ENCODE results near the gene UNC13A. TPM values are rescaled to one million over a fixed set of nuclear protein-coding genes. Genes with fewer than 3 reads are reported as not detected.

The UNC13A gene
- total RNA-seq, 1 donor from 2014 or later = 0.48 TPM

DNA sequence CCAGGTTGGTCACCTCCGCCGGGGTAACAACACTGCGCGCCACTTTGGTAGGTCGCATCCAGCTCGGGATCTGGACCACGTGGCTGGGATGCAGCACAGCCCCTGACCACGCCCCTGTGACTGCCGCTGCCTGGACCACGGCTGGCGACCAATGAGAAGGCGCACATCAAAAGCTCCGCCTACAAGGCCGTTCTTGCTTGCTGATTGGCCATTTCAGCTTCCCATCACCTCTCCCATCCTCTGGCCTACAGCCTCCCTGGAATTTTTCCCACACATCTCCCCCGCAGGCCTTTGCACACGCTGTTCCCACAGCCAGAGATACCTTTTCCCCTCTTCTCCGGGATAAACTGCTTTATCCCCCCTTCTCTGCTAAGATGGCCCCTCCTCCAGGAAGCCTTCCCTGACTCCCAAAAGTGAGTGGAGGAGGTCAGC is 18.6 kb upstream of the UNC13A start:
- no peak for DNase-seq (ENCODE audit: low spot score)

DNA sequence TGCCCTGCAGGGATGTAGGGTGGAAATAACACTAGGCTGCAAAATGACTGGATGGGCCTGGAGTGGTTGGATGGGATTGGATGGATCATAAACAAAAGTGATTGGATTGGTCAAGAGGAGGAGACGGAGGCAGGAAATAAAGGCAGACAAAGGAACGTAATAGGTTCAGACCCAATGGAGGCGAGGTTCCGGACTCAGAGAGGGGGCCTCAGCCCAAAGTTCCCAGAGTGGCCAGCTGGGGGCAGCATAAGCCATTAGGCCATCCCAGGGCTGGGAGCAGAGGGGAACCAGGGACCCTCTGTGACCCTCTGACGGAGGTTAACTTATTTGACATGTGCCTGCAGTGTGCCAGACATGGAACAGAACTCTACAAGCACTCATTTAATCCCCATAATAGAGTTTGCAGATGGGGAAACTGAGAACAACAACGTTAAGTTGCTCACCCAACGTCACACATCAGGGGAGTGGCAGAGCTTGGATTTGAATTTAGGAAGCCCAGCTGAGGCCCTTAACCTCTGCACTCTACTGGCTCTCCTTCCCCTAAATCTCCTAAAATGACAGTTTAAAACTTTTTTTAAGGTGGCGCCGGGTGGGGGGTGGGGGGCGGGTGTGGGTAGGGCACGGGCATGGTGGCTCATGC is 15.8 kb upstream of the UNC13A start:
- peak; percentile 25 for DNase-seq (ENCODE audit: low spot score)

DNA sequence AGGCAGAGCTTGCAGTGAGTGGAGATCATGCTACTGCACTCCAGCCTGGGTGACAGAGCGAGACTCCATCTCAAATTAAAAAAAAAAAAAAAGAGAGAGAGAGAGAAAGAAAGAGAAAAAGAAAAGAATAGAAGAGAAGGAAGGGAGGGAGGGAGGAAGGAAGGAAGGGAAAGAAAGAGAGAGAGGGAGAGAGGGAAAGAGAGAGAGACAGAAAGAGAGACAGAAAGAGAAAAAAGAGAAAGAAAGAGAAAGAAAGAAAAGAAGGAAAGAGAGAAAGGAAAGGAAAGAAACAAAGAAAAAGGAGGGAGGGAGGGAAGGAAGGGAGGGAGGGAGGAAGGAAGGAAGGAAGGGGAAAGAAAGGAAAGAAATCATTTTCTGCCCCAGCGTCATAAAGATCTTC is 7.0 kb upstream of the UNC13A start:
- no peak for DNase-seq (ENCODE audit: low spot score)

DNA sequence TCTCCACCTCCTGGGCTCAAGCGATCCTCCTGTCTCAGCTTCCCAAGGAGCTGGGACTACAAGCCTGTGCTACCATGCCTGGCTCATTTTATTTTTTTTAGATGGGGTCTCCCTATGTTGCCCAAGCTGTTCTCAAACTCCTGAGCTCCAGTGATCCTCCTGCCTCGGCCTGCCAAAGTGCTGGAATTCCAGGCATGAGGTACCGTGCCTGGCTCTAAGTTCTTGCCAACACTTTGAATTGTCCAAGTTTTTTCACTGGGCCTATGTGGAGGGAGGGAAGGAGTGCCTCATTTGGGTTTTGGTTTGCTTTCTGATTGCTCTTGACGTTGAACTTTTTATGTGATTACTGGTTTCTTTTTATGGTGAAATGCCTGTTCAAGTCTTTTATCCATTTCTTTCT is 4.4 kb upstream of the UNC13A start:
- DNase-seq (ENCODE audit: low spot score) = no peak

DNA sequence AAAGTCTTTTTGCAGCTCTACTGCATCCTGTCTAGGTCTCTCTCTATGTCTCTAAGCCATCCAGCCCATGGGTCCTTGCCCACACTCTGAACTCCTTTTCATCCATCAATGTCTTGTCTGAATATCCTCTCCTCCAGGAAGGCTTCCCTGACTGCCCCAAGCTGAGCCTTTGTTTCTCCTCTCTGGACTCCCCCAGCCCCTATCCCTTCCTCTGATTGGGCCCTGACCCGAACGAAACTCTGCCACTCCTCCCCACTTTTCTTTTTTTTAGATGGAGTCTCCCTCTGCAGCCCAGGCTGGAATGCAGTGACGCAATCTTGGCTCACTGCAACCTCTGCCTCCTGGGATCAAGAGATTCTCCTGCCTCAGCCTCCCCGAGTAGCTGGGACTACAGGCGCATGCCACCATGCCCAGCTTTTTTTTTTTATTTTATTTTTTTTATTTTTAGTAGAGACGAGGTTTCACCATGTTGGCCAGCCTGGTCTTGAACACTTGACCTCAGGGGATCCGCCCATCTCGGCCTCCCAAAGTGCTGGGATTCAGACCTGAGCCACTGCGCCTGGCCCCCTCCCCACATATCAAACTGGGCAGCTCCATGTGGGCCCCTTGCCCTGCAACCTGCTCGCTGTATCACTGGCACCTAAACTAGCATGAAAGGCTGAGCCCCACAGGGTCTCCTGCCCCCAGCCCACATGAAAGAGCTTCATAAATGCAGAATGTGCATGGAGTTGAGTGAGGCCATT is 870 bp upstream of the UNC13A start:
- no peak for DNase-seq (ENCODE audit: low spot score)

DNA sequence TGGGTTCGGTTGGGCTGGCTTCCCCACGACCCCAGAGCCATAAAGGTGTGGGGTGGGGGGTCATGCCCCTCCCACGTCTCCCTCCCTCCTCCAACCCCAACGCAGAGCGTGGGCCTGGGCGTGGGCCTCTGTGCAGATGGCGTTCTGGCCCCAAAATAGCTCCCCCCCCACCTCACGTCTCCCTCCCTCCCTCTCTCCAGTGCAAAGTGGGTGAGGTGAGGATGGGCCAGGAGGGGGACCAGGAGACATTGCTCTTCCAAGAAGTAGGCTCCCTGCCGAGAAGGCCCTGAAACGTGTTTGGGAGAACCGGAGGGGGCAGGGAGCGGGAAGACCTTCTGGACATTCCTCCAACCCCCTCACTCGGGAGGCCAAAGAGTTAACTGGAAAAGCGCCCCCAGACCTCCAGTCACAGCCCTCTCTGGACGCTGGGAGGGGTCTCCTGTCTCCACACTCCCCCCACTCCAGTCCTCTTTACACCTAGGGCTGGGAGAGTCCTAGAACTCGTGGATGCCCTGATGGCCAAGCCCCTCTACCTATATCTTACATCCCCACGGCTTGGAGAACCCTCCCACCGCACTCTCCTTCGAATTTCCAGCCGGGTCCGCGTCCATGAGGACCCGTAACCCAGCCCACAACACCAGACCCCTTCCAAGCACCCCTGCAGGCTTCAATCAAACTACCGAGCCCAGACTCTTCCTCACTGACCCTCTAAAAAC is 855 bp downstream of the UNC13A start:
- DNase-seq (ENCODE audit: low spot score) = no peak

DNA sequence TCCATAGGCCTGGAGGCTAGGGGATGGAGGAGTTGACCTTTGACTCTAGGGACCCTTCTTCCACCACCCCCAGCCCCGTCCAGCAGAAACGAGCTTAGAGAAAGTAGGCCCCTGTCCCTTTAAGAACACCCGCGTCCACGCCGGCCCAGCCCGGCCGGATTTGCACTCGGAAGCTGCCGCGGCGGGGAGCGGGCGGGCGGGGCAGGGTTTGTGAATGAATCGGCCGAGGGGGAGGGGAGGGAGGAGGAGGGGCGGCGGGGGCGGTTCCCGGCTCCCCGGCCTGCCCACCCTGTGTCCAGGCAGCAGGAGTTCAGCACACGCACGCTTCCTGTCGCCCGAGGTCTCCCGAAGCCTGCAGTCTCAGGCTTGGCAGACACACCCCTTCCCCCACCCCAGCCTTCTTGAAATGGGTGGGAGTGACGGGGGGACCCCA is 1.5 kb downstream of the UNC13A start:
- DNase-seq (ENCODE audit: low spot score) = no peak

DNA sequence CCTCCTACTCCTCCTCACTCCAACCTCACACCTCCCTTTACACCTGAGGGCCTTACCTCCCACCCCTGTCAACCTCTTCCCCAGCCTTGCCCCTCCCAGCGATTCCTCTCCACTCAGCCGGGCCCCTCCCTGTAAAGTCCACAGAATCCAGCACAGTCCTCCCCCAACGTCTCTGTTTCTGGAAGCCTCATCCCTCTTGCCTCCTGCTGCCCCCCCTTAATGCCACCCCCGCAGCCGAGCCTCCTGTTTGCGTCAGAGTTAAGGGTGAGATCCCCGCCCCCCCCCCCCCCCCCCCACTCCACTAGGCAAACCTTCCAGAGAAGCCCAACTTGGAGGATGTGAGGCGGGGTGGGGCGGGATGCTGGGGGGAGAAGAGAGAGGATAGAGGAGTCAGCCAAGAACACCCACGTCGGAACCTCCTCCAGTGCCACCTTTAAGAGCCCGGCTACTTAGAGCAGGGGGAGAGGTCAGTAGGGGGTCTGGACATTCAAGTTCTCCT is 2.1 kb downstream of the UNC13A start:
- DNase-seq (ENCODE audit: low spot score) = no peak

DNA sequence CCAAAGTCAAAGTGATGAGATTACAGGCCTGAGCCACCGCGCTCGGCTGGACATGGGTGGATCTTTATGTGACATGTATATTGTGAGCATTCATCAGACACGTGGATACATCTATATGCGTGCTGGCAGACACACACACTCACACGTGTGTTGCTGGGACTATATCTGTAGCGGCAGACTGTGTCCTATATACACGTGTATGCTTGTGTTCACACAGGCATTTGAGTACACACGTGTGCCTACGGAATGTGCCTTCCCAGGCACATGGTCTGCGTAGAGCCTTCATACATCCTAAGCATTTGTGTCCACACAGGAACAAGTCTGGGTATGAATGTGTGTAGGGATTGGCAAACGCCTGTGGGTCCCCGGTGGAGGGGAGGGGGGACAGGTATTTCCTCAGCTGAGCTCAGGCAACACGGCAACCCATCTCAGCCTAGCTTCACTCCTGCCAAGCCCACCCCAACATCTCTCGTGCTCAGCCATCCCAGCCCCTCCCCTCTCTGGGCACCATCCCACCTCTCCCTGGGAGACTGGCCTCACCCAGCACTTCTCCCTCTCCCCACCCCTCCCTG is 2.6 kb downstream of the UNC13A start:
- DNase-seq (ENCODE audit: low spot score) = no peak

DNA sequence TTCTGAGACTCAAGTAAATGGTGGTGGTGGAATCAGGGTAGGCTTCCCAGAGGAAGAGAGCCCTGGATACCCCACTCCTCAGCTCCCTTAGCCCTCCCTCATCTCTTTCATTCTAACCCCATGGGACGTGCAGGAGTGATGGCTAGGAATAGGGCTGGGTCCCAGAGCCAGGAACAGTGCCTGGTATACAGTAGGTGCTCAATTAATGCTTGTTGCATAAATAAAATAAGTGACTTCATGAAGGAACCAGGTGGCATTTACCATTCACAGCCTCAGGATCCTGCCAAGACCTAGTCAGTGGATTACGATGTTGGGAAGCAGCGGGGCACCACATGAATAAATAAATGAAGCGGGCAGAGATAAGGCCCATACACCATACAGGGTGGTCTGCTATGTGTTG is 3.9 kb downstream of the UNC13A start:
- DNase-seq (ENCODE audit: low spot score) = no peak

DNA sequence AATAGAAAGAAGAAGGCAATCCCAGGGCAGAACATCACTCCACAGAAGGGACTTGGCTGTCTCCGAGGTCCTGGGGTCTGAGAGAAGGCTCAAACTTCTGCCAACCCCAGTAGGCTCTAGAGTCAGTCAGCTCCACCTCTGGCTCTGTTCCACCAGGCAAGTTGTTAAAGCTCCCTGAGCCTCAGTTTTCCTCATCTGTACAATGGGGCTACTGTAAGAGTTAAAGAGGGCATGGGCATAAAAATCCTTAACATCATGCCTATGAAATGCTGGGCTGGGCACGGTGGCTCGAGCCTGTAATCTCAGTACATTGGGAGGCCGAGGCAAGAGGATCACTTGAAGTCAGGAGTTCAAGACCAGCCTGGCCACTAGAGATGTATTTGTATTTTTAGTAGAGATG is 5.1 kb downstream of the UNC13A start:
- no peak for DNase-seq (ENCODE audit: low spot score)

DNA sequence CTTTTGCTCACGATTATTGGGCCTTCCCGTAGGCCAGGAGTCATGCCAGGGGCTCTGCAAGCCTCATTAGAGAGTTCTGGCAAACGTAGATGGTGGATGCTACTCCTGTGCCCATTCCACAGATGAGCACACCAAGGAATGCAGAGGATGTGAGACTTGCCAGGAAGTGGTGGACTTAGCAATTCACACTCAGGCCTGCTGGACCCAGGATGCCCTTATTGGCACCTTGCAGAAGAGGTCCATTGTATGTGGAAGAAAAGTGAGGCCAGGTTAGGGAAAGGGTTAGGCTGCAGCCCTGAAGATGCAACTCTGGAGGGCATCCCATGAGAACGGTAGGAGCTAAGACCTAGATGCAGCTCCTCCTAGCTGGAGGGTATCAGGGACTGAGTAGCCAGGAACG is 5.9 kb downstream of the UNC13A start:
- no peak for DNase-seq (ENCODE audit: low spot score)

DNA sequence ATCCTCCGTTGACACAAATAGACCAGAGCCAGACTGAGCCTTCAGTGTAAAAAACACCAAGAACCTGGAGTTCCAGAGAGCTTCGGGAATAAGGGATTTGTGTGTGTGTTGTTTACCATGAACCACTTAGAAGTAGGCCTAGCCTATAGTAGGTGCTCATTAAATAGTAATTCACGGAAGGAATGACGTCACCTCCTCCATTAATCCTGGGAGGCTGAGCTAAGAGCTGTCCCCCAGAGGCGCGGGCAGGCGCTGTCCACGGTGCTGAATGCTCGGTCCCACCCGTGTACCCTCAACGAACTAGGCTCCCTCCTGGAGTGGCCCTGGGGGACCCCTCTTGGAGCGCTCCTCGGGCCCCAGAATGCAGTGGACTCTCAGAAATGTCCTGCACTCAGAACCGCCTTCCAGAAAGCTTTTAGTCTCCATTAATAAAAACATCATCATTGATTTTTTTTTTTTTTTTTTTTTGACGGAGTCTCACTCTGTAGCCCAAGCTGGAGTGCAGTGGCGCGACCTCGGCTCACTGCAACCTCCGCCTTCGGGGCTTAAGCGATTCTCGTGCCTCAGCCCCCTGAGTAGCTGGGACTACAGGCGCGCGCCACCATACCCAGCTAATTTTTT is 6.5 kb downstream of the UNC13A start:
- no peak for DNase-seq (ENCODE audit: low spot score)

DNA sequence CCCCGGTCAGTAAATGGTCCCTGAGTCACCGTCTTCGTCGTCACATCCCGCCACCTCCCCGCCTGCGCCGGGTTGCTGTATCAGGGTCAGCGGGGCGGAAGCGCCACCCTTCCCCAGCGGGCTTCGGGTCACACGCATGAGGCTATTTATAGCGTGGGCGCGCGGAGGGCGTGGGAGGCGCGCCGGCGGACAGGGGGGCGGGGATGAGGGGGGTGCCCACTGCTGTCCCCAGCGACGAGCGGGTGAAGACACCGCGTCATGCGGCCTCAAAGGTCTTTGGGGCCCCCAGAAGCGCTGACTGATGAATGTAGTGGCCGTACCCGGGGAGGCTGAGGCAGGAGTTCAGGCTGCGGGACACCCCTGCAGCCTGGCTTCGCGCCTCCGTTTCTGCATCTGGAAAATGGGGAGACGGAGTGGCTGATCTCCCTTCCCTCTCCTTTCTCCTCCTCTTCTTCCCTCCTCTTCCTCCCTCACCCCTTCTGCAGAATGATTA is 7.9 kb downstream of the UNC13A start:
- peak; percentile 23 for DNase-seq (ENCODE audit: low spot score)

DNA sequence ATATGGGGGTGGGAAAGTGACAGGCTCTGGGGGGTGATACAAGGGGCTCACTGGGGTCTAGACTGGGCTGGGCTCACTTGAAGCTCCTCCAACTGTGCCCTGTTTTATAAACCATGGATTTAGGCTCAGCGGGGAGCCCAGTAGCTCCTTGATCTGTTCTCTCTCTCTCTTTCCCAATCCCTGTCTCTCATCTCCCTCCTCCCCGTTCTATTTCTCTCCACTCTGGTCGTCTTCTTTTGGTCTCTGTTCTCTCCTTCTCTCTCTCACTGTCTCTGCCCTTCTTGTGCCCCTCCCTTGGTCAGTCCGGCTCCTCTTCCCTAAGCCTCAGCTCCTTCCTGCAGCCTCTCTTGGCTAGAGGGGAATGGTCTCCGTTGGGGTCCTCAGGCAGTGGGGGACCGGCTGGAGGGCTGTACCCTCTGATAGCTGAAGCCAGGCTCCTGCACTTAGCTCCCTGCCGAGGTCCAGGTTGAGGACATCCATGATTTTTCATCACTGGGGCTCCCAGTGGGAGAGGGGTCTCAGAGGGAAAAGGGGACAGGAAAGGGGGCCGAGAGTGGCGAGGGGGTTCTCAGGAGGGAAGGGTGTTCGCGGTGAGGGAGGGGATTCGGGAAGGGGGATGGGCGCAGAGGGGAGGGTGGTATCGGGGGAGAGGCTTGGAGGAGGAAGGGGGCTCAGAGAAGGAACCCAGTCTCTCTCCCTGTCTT is 8.5 kb downstream of the UNC13A start:
- no peak for DNase-seq (ENCODE audit: low spot score)

DNA sequence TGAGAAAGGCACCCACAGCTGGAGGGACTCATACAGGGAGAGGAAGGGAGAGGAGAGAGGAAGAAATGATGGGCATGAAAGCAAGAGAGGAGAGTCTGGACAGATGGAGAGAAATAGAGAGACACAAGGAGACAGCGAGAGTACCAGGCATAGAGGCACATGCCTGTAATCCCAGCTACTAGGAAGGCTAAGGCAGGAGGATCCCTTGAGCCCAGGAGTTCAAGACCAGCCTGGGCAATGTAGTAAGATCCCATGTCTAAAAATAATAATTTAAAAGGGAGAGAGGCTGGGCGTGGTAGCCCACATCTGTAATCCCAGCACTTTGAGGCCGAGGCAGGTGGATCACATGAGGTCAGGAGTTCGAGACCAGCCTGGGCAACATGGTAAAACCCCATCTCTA is 9.3 kb downstream of the UNC13A start:
- DNase-seq (ENCODE audit: low spot score) = no peak

DNA sequence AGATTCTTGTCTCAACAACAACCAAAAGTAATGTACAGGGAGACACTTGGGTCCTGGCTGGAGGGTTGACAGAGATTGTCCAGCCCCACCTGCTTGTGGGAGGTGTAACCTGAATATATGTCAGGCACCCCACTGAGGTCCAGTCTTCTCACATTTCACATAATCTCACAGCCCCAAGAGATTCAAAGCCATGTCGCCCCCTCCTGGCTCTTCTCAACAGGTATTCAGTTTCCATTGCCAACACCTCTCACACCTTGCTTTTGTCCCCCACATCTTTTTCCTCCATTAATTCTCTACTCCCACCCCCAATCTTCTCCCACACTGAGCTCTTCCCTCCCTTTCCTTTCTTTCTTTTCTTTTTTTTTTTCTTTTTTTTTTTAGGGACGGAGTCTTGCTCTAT is 11.2 kb downstream of the UNC13A start:
- DNase-seq (ENCODE audit: low spot score) = no peak

DNA sequence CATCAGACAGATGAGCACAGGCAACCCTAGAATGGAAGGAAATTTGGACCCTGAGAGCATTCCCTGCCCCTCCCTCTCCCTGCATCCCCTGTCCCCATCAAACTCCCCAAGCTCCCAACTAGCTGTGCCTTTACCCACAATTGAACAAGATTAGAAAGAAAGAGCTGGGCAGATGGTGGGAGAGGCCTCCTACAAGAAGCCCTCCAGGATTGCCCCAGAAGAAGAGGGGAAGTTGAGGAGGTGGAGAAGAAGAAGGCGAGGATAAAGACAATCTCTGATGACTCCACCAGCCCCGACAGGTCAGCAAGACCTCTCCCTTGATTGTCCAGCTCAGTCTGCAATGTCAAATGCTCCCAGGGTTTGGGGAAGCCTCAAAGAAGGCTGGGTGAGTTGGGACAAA is 11.9 kb downstream of the UNC13A start:
- no peak for DNase-seq (ENCODE audit: low spot score)

DNA sequence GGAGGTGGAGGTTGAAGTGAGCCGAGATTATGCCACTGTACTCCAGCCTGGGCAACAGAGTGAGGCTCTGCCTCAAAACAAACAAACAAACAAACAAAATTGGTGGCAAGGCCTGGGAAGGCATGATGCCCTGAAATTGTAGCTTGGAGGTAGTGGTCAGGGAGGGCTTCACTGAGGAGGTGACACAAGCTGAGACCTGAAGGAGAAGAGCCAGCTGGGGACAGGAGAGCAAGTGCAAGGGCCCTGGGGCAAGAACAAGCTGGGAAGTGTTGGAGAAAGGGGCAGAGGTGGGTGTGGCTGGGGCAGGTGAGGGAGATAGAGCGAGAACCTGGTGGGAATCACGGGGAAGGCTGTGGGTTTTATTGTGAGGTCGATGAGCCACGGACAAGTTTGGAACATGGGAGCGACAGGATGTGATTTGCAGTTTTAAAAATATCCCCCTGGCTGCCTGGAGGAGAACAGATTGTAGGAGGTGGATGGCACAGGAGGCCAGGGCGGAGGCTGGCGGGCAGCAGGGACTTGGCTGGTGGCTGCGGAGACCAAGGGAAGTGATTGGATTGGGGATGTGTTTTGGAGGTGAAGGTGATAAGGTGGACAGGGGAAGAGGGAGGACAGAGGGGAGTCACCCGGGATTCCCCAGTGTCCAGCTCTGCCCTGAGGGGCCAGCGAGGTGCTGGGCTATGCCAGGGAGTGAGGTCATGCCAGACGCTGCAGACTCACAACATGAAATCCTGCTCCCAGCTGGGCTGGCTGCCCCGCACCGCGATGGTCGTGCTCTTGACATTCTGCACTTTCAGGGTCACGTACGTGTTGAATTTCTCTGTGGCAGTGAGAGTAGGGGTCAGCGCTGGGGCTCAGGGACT is 14.0 kb downstream of the UNC13A start:
- DNase-seq (ENCODE audit: low spot score) = no peak

DNA sequence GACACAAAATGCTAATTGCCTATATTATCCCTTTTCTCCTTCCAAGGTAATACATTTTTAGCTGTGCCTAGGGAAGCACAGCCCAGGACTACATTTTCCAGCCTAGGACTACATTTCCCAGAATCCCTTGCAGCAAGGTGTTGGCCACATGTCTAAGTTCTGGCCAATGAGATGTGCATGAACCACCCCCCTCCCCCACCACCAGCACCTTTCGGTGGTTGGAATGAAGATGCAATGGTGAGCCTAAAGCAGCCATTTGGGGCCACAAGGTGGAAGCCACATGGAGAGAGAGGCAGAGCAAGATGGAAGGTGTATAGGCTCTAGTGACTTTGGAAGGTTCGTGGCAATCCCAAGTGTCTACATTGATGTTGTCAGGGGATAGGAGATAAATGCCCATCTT is 16.2 kb downstream of the UNC13A start:
- DNase-seq (ENCODE audit: low spot score) = no peak
